A673 (cell line): ENCODE results near the gene TIMM29.

Experiments used
- CTCF ChIP-seq: fragments of 300-800, 200-600 bp; sonication (generic); conservative IDR thresholded peaks from 2 replicates; pipeline ENCODE4 v1.5.1; 2017; ENCODE audit warnings: low read depth, mild to moderate bottlenecking, antibody characterized with exemption, low read length, moderate library complexity, mixed read lengths
- EZH2 ChIP-seq: fragments of 200-600 bp; sonication (generic); IDR thresholded peaks from 2 replicates; pipeline ENCODE4 v1.6.1; 2017; ENCODE audit warnings: borderline replicate concordance, low read depth, mild to moderate bottlenecking, mixed read lengths, antibody characterized with exemption, low read length; ENCODE audit not compliant: poor library complexity, severe bottlenecking

- TF ChIP-seq CTCF (no peak), EZH2 (no peak)
Observed at GRCh38 chr19:10920781-10921180, 7.8 kb upstream of the TIMM29 start.
